HEK293T (cell line): ENCODE data around the gene DIP2A.

Experiments
- CTCF ChIA-PET: fragments of 350-600 bp; formaldehyde crosslinking; extraction: SDS; loops from one replicate; lab custom pipeline; 2021; ENCODE audit warnings: antibody characterized with exemption, inconsistent platforms; lab: Yijun Ruan, JAX
- POLR2A ChIA-PET: fragments of 350-600 bp; formaldehyde crosslinking; extraction: SDS; loops from one replicate; lab custom pipeline; 2020; ENCODE audit warnings: antibody characterized with exemption, inconsistent platforms; lab: Yijun Ruan, JAX
- DNase-seq: peaks from one replicate; pipeline ENCODE4 v3.0.0; 2012; ENCODE audit warnings: mixed read lengths; ENCODE audit errors: extremely low spot score
- ARNT ChIP-seq: fragments of 450-650 bp; IDR thresholded peaks from 2 replicates; pipeline ENCODE4 v1.6.1; 2017; ENCODE audit warnings: mild to moderate bottlenecking
- BHLHE40 ChIP-seq: fragments of 450-650 bp; IDR thresholded peaks from 2 replicates; pipeline ENCODE4 v1.6.1; 2016; ENCODE audit warnings: mild to moderate bottlenecking, moderate library complexity, borderline replicate concordance
- CTBP1 ChIP-seq: fragments of 450-650 bp; IDR thresholded peaks from 2 replicates; pipeline ENCODE4 v1.6.1; 2016; ENCODE audit warnings: borderline replicate concordance
- ELF4 ChIP-seq: fragments of 450-650 bp; IDR thresholded peaks from 2 replicates; pipeline ENCODE4 v1.6.1; 2017; ENCODE audit warnings: antibody characterized with exemption
- FOXA1 ChIP-seq: fragments of 450-650 bp; IDR thresholded peaks from 2 replicates; pipeline ENCODE4 v1.6.1; 2016; ENCODE audit warnings: mild to moderate bottlenecking
- FOXK2 ChIP-seq: fragments of 450-650 bp; IDR thresholded peaks from 2 replicates; pipeline ENCODE4 v1.6.1; 2016; ENCODE audit warnings: mild to moderate bottlenecking
- FOXM1 ChIP-seq: fragments of 450-650 bp; IDR thresholded peaks from 2 replicates; pipeline ENCODE4 v1.6.1; 2017; ENCODE audit warnings: mild to moderate bottlenecking, borderline replicate concordance
- HDGF ChIP-seq: fragments of 450-650 bp; IDR thresholded peaks from 2 replicates; pipeline ENCODE4 v1.6.1; 2017; ENCODE audit warnings: antibody characterized with exemption, borderline replicate concordance
- L3MBTL2 ChIP-seq: fragments of 450-650 bp; conservative IDR thresholded peaks from 2 replicates; pipeline ENCODE4 v1.6.1; 2016; ENCODE audit warnings: mild to moderate bottlenecking
- LEF1 ChIP-seq: fragments of 450-650 bp; IDR thresholded peaks from 2 replicates; pipeline ENCODE4 v1.6.1; 2017; ENCODE audit warnings: mild to moderate bottlenecking, borderline replicate concordance
- NFRKB ChIP-seq: fragments of 450-650 bp; IDR thresholded peaks from 2 replicates; pipeline ENCODE4 v1.6.1; 2016; ENCODE audit warnings: mild to moderate bottlenecking, moderate library complexity
- PKNOX1 ChIP-seq: fragments of 450-650 bp; IDR thresholded peaks from 2 replicates; pipeline ENCODE4 v1.6.1; 2016
- SP1 ChIP-seq: fragments of 450-650 bp; IDR thresholded peaks from 2 replicates; pipeline ENCODE4 v1.6.1; 2017
- SUZ12 ChIP-seq: fragments of 450-650 bp; IDR thresholded peaks from 2 replicates; pipeline ENCODE4 v1.6.1; 2016; ENCODE audit warnings: mild to moderate bottlenecking
- TARDBP ChIP-seq: fragments of 450-650 bp; IDR thresholded peaks from 2 replicates; pipeline ENCODE4 v1.6.1; 2016
- ZNF384 ChIP-seq: fragments of 450-650 bp; IDR thresholded peaks from 2 replicates; pipeline ENCODE4 v1.6.1; 2016

Gene DIP2A

GRCh38 chr21:46610018-46610701 is 151.5 kb downstream of the DIP2A start:
- ChIA-PET CTCF (no interaction called here), POLR2A (no interaction called here)
- no peak for DNase-seq
- TF ChIP-seq LEF1 = no peak
- no peak for TF ChIP-seq CTBP1
- no peak for TF ChIP-seq FOXA1

GRCh38 chr21:46613391-46613790 is 154.7 kb downstream of the DIP2A start:
- ChIA-PET CTCF (no interaction called here), POLR2A (no interaction called here)
- no peak for TF ChIP-seq ARNT
- TF ChIP-seq LEF1 = no peak
- no peak for TF ChIP-seq HDGF
- TF ChIP-seq SUZ12 = no peak
- TF ChIP-seq PKNOX1 = no peak
- no peak for TF ChIP-seq FOXA1
- no peak for TF ChIP-seq FOXK2
- TF ChIP-seq BHLHE40 = no peak
- TF ChIP-seq ELF4 = no peak
- no peak for TF ChIP-seq TARDBP
- no peak for TF ChIP-seq FOXM1
- no peak for DNase-seq

- TF ChIP-seq TARDBP = no peak
- no peak for TF ChIP-seq LEF1
- TF ChIP-seq L3MBTL2 = no peak
- no peak for TF ChIP-seq ELF4
- no peak for TF ChIP-seq ARNT
- TF ChIP-seq SP1 = no peak
- no peak for TF ChIP-seq CTBP1
- TF ChIP-seq HDGF = no peak
- TF ChIP-seq BHLHE40 = no peak
- TF ChIP-seq SUZ12 = no peak
- no peak for TF ChIP-seq FOXA1
- TF ChIP-seq PKNOX1 = no peak
- TF ChIP-seq FOXM1 = no peak
- no peak for TF ChIP-seq NFRKB
- TF ChIP-seq ZNF384 = no peak
- no peak for TF ChIP-seq FOXK2
- CTCF ChIA-PET = no interaction called here
- POLR2A ChIA-PET = no interaction called here
- DNase-seq = no peak
Measured at GRCh38 chr21:46616050-46616449, 157.4 kb downstream of the DIP2A start.

- no peak for DNase-seq
- ChIA-PET POLR2A (no interaction called here), CTCF (no interaction called here)
- TF ChIP-seq ARNT (no peak), FOXM1 (no peak), BHLHE40 (no peak), FOXK2 (no peak), NFRKB (no peak), PKNOX1 (no peak), ELF4 (no peak), TARDBP (no peak), FOXA1 (no peak), SP1 (no peak), L3MBTL2 (no peak)
Measured at GRCh38 chr21:46616656-46617055, 158.0 kb downstream of the DIP2A start.

- TF ChIP-seq LEF1 (no peak), ARNT (no peak), NFRKB (no peak), BHLHE40 (no peak), FOXA1 (no peak), SP1 (no peak), FOXK2 (no peak), CTBP1 (no peak), L3MBTL2 (no peak), SUZ12 (no peak), ZNF384 (no peak), ELF4 (no peak), FOXM1 (no peak), TARDBP (no peak), HDGF (no peak), PKNOX1 (no peak)
- ChIA-PET POLR2A (interaction anchor here (1.2 kb wide), 1 partner anchor 18 kb away, joined by 3 read pairs; the partner anchor contains the start of gene PRMT2), CTCF (no interaction called here)
- DNase-seq = no peak
Measured at GRCh38 chr21:46617267-46618051, 158.8 kb downstream of the DIP2A start.
